OCI-LY3 (cell line): ENCODE data around the gene KIF12.
A peak's percentile ranks its signal among the peaks of the same experiment; 100 is the strongest.

Source experiments
- CTCF ChIP-seq: fragments of 200-600, 300-600 bp; sonication (generic); IDR thresholded peaks from 2 replicates; pipeline ENCODE4 v1.5.1; 2014; ENCODE audit warnings: antibody characterized with exemption, low read length, low read depth
- EZH2phosphoT487 ChIP-seq: fragments of 200-600 bp; shearing (Covaris generic); IDR thresholded peaks from 2 replicates; pipeline ENCODE4 v1.6.1; 2018; ENCODE audit warnings: antibody characterized with exemption, mixed run types, low read depth

GRCh38 chr9:114096041-114096511, 3.0 kb downstream of the KIF12 start:
- peak; percentile 54 for TF ChIP-seq CTCF
- no peak for TF ChIP-seq EZH2phosphoT487
